Stimulated activated CD8-positive, alpha-beta memory T cell treated with anti-CD3 and anti-CD28 coated beads, Interleukin-2, amount 100 ng/mL, for 48 hours (primary cell): ENCODE measurements around the gene ISG20L2.

Source experiments
- DNase-seq, 2 donors: peaks; one replicate each; pipeline ENCODE4 v3.0.0-alpha.2; 2020; ENCODE audit warnings: low read depth in 2 of 2

ISG20L2 gene

GRCh38 chr1:156689953-156690674 is 38.5 kb downstream of the ISG20L2 start:
- DNase-seq: no peak

GRCh38 chr1:156689035-156689952 is 39.3 kb downstream of the ISG20L2 start:
- DNase-seq: peak; percentile 55 to 64

GRCh38 chr1:156684227-156684782 is 44.3 kb downstream of the ISG20L2 start:
- DNase-seq: no peak

- no peak for DNase-seq
Measured at GRCh38 chr1:156682166-156682890, 46.2 kb downstream of the ISG20L2 start.

- no peak for DNase-seq
Measured at GRCh38 chr1:156681196-156681960, 47.2 kb downstream of the ISG20L2 start.

GRCh38 chr1:156680056-156680455 is 48.5 kb downstream of the ISG20L2 start:
- no peak for DNase-seq

GRCh38 chr1:156677616-156678596 is 50.7 kb downstream of the ISG20L2 start:
- no peak for DNase-seq

- no peak for DNase-seq
Measured at GRCh38 chr1:156676820-156677615, 51.5 kb downstream of the ISG20L2 start, which contains the start of gene NES. TSS of gene NES (minus strand) at chr1:156677407. CDS start at chr1:156677264, 143 bp downstream.

GRCh38 chr1:156676114-156676819 is 52.3 kb downstream of the ISG20L2 start:
- no peak for DNase-seq

GRCh38 chr1:156675210-156676113 is 53.1 kb downstream of the ISG20L2 start:
- DNase-seq: no peak

- no peak for DNase-seq
Measured at GRCh38 chr1:156673387-156674121, 55.0 kb downstream of the ISG20L2 start.
